Heart left ventricle (tissue), 13 donors: Measurements from ENCODE around the gene PEMT.

Experiments used
- POLR2A ChIP-seq, 2 donors: fragments of 450-650 bp; IDR thresholded peaks; one replicate each; pipeline ENCODE4 v1.6.1; 2017; ENCODE audit warnings: antibody characterized with exemption in 2 of 2, mild to moderate bottlenecking in 2 of 2, moderate library complexity in 2 of 2
- TF ChIP-seq, protein P1 (sequence below), 12 donors: fragments of 200-600 bp; sonication (generic) in 4 of 12; IDR thresholded peaks; one replicate each; pipeline versions ENCODE4 v1.5.0 to v1.8.0; 2018 to 2022; ENCODE audit warnings: antibody characterized with exemption in 12 of 12, mild to moderate bottlenecking in 5 of 12
- donor health status: ischemic (EF 13 %, LVEDD 7.1; RV severe dilation, severe dysfunction).
- donor health status: DM: no; HTN: yes; CAD: no.
- donor health status: DM: no; HTN: no; CAD: no.
- donor health status: ischemic (EF 25% LVEDD 6.9; RV normal size, moderate dysfunction).
- donor health status: ischemic (EF 25% LVEDD 5.7; RV mildly dilated, moderate dysfunction).
- donor health status: ischemic (EF 35%, LVEDD 5.7; RV mildly dilated, moderate dysfunction).
- donor health status: nonischemic (EF 11% LVEDD 7.7; RV severe dilation, severe dysfunction).
- donor health status: DM: yes; HTN: yes; CAD: no.
- donor health status: PGD.
- donor health status: ischemic (EF 29% LVEDD 5.4; RV normal size, mild dysfunction).
- donor health status: nonischemic (EF 23%, LVEDD 6.1; RV moderate dilation, normal function).

DNA sequence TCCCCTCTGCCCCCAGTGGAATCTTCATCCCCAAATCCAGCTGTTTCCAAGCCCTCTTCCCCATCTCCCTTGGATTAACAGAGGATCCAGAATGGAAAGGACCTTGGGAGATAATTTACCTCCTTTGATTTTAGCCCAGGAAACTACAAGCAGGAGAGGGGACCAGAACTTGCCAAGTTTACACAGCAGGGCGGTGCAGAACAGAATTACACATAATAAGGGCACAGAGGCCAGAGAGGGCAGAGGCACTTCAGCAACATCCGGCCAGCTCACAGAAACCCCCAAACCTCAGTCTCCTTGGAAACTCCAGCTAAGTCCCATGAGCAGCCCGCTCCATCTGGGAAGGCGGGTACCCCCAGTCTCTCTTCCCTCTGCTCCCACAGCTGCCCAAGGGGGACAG lies 27.2 kb downstream of the PEMT start:
- TF ChIP-seq, protein P1, sequence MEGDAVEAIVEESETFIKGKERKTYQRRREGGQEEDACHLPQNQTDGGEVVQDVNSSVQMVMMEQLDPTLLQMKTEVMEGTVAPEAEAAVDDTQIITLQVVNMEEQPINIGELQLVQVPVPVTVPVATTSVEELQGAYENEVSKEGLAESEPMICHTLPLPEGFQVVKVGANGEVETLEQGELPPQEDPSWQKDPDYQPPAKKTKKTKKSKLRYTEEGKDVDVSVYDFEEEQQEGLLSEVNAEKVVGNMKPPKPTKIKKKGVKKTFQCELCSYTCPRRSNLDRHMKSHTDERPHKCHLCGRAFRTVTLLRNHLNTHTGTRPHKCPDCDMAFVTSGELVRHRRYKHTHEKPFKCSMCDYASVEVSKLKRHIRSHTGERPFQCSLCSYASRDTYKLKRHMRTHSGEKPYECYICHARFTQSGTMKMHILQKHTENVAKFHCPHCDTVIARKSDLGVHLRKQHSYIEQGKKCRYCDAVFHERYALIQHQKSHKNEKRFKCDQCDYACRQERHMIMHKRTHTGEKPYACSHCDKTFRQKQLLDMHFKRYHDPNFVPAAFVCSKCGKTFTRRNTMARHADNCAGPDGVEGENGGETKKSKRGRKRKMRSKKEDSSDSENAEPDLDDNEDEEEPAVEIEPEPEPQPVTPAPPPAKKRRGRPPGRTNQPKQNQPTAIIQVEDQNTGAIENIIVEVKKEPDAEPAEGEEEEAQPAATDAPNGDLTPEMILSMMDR (IDR thresholded peaks at IDR 0.05), result no peak
- no peak for TF ChIP-seq POLR2A (IDR thresholded peaks at IDR 0.05)
